HG03045 (cell line): ENCODE results near the gene DNAJB12.
"Not testable (repeated sequence)": the region's sequence is repeated elsewhere in the genome, so short reads cannot be mapped to it uniquely, and the experiment has no call there.

Source experiments
- ATAC-seq: cut with Tn5 transposase; IDR thresholded peaks from one replicate; pipeline ENCODE4 v1.9.1; 2021; ENCODE audit warnings: mild to moderate bottlenecking, moderate library complexity; ENCODE audit not compliant: unreplicated experiment

The DNAJB12 gene

DNA sequence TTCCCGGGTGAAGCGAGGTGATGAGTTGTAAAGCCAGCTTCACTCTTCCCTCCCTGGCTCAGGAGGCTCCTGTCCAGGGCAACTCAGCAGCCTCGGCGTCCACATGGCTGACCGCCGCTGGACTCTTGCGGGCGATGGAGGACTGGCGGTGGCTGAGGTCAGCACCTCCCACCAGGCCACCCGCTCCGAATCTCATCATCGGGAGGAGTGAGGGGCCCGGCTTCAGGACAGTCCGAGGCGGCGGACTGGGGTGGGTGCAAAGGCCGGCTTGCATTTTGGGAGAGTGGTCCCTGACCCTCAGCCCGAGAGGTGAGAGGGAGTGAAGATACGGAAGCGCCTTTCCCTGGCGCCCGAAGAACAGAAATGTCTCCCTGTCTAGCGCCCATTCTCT, 759 bp downstream of the DNAJB12 start:
- peak; percentile 22 for ATAC-seq

DNA sequence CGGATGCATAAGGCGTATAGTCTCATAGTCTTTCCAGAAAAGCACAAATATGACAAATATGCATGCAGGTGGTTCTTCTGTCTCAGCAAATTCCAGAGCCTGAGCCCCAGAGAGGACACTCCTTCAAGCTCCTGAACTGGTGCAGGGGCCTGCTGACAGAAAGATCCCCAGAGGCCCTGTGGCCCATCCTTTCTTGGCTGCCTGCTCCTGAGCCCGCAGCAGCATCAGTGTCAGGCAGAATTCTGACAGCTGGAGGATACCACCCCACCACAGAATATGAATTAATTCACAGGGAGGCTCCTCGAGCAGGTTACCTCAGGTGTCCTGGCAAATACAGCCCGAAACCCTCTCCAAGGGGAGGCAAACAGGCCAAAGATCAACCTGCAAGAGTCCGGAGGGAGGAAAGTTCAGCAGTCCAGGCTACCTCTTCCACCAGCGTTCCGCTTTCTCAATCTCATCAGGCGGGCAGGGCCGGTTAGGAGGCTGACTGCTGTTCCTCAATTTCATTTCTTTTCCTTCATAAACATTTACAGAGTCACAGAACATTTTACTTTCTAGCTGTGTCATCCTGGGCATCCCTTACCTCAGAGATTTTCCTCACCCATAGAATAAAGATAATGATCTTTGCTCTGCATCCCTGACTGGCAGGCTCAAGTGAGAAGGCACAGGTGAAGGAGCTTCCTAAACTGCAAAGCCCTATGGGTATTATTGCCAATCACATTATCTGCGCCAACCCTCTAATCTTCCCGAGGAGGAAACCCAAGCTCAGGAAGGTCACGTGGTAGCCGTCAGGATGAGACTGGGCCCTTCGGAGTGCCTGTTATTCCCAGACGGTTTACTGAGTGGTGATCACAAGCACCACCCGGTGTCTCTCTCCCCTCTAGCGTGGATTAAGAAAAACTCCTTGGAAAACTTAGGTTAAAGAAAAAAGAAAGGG, 1.4 kb downstream of the DNAJB12 start:
- ATAC-seq, result no peak

DNA sequence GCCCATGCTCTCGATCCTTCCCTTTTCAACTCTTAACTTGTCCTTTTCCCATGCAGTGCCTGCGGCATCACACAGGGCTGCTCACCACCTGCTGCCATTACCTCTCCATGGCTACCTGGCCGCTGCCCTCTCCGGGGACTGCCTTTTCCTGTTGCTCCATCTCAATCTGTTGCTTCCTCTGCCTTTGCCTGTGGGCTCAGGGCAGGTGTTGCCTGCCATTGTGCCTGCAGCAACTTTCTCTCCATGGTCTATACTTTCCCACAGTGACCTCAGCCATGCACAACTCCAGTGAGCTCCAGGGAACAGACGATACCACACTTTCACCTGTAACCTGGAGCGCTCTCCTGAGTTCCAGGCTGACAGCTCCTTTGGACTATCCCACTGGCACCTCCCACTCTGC, 3.2 kb downstream of the DNAJB12 start:
- ATAC-seq, result no peak

DNA sequence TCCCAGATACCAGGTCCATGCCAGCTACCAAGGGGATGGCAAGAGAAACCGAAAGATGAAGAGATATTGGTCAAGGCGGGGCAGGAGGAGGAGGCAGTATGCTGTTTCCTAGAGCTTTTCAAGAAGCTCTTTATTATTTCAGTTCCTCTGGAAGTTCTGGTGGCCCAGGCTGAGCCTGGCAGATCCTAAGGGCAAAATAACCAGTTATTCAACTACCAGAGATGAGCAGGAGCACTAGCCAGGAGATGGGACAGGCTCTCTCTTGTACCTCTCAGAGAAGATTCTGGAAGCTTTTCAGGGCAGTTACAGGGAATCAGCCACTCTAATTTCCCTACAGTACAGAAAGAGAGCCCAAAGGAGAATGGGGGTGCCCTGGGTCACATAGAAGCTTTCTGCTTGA, 5.3 kb downstream of the DNAJB12 start:
- no peak for ATAC-seq

DNA sequence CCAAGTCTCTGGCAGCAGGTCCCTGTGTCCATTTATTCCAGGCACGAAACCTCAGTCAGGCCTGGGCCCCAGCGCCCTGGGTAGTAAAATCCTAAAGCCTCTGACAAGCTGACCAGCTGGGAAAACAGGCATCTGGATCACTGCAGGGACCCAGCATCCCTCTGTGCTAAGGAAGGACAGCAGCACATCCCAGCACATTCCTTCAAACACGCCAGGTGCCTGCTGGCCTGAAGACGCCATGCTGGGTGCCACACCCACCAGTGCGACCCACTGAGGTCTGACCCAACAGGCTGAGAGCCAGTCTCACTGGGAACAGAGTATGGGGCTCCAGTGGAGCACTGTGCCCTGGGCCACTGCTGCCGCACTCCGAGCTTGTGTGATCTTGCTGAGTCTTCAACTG, 6.4 kb downstream of the DNAJB12 start:
- ATAC-seq, result no peak

DNA sequence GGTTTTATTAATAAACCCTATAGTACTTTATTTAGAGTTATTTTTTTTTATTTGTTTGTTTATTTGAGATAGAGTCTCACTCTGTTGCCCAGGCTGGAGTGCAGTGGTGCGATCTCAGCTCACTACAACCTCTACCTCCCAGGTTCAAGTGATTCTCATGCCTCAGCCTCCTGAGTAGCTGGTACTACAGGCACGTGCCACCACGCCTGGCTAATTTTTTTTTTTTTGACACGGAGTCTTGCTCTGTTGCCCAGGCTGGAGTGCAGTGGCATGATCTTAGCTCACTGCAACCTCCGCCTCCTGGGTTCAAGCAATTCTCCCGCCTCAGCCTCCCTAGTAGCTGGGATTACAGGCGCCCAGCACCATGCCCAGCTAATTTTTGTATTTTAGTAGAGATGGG, 8.6 kb downstream of the DNAJB12 start:
- not testable (repeated sequence) for ATAC-seq

DNA sequence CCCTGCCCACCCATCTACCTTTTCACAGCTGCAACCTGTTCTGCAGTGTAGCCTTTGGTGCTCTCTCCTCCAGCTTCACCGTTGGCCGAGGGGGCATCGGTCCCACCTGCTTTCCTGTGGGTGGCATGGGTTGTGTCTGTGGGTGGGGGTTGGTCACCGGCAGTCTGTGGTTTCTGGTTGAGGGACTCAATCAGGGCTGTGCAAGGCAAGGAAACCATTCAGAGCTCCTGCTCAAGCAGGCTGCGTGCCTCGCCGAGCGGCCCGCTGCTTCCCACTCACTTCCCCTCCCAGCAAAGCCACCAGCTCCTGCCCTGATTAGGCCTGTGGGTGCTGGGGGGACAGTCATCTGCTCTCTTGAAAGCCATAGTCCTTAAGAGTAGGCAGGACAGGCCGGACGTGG, 9.8 kb downstream of the DNAJB12 start:
- ATAC-seq, result no peak

DNA sequence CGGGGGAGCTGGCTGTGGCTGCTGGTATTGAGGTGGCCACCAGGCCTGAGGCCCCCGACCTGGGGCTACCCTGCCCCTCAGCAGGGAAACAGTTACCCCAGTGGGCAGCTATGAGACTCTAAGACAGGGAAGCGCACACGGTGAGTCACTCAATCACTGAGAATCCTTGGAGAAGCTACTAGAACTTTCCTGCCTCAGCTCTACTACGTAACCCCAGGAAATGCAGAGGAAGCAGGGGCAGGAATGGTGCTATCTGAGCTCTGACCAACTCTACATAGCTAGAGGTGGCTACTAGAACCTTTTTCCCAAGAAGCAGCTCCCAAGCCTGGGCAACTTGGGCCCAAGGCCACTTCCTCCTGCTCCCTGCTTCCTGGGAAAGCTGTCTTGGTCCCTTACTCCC, 11.8 kb downstream of the DNAJB12 start:
- ATAC-seq, result no peak

DNA sequence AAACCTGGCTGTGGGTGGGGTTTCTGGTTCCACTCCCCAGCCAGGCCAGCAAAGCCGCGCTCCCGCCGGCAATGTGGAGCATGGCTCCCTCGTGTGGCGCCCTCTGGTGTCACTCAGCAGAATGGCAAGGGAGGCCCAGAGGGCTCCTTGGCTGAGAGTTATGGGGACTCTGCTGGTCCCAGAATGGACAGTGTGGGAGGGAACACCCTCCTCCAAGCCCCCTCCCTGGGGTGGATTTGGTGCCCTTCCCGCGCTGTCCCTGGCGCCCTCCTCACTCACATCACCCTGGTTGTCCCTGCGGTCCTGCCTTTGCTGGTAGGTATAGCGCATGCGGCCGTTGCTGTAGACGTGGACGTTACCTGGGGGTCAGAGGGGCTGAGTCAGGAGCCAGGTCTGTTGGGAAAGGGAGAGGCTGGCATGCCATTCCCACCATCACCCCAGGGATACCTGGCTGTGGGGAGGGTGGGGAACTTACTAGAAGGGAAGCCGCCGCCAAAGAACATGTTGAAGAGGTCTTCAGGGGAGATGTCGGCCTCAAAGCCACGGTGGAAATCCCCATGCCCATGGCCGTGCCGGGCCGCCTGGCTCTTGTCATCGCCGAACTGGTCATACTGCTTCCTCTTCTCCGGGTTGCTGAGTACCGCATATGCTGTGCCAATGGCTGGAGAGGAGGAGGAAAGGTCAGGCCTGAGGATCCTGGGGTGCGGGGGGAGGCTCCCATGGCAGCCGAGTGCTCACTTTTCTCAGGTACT, 14.0 kb downstream of the DNAJB12 start:
- no peak for ATAC-seq

DNA sequence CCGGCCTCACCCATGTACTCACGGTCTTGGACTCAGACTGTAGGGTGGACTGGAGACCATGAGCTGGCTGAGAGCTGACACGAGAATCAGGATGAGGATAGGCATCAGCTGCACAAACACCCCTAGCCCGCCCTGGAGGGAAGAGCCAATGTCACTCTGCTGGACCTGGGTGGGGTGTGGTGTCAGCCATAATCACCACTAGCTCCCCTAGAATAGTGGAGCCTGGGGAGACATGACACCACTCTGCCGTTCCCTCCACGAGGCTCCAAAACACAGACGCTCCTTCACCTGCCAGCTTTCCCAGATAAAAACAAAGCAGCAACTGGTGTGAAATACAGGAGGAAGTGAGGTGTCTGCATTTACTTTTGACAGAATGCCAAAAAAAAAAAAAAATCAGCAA, 16.5 kb downstream of the DNAJB12 start:
- no peak for ATAC-seq

DNA sequence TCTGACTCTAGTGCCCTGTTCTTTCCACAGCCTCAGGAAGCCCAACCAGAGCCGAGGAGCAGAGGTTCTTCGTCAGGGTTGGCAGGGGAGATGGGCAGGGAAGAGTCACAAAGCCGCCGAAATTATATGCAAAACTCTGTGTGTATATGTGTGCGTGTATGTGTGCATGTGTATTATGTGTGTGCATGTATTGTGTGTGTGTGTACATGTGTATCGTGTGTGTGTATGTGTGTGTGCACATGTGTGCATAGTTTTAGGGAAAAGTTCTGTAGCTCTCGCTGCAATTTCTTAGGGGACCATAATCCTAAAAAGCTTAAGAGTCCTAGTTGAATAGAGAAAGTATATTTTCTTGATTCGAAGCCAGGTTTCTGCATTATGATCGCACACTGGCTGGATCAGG, 17.0 kb downstream of the DNAJB12 start:
- ATAC-seq, result no peak

DNA sequence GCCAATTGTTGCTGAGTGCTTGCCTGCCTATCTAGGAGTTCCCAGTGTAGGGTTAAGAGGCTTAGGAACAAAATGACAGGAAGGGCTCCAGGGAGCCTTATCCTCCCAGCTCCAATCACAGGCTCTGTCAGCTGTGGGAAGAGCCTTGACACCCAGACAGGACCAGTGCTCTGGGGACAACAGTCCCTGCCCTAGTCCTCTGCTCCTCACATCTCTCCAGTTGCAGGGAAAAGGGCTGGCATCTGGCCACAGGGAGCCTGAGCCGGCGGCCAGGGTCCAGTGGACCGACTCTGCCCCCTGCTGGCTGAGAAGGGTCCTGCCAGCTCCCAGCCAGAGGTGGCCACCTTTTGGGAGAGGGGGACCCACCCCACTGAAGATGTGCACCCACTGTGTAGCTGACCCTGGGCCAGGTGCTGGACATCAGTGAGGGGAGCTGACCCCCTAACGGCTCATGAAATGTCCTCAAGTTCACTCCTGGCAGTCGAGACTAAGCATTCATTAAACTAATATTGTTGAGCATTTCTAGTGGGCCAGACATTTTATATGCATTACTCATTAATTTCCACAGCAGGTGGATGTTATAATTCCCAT, 17.6 kb downstream of the DNAJB12 start:
- ATAC-seq, result no peak

DNA sequence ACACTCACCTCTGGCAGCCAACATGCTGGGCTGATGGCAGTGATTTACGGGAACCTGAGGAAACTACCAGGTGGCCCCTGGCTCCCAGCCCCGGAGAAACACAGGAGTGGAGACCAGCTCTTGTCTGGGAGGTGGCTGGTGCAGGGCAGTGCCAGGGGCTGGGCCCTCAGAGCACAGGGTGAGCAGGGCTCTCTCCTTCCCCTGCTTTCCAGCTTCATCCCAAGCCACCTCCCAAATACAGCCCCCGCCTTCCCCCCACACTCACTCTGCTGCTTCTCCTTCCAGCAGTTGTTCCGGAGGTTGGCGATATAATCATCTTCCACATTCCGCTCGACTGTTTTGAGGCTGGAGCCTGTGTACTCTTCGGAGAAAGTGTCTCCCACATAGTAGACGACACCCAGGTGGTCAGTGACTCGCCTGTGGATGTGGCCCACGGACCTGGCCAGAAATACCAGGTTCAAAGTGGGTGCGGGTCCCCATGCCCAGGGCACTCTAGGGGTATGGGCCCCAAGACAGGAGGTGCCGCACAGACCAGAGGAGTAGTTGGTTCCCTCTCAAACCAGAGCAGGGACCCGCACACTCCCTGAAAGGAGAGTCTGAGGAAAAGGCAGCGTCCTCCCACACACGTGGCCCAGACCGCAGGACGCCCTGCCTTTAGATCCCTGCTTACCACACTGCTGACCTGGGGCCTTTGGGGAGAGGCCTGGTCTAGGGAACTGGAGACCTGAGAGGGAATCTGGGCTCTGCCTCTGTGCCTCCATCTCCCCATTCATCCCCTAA, 18.3 kb downstream of the DNAJB12 start:
- ATAC-seq, result no peak

DNA sequence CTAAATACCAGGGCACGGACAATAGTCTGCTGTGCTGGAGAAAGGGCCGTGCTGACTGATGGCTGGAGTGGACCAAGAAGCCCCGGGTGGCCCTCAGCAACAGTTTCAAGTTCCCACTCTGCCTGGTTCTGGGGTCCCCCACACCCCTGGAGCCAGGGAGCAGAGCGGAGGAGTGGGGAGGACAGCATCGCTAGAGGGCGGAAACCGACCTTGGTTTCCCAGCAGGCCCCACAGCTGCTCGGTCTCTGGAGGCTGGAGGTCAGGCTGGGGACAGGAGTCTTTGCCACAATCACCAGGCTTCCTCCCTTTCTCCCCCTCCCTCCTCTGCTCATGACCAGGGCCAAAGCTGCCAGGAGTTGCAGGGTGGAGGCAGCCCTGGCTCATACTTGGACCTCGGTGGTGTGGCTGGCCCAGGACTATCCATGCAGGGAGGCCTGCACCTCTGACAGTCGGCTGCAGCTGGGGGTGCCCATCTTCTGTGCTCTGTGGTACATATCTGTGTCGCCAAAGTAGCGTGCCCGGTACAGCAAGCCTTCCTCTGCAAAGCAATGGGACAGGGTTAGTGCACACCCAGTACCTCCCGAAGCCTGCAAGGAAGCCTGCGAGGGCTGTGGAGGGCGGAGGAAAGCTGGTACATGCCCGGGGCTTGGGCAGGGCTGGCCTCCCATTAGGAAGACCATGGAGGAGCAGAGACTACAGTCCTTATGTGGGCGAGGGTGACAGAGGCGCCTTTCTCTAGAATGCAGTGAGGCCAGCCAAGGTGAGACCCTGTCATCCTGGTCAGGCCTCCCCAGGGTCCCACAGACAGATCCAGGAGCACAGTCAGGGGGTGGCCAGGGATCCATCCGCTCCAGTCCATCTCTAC, 19.1 kb downstream of the DNAJB12 start:
- peak; percentile 23 for ATAC-seq

DNA sequence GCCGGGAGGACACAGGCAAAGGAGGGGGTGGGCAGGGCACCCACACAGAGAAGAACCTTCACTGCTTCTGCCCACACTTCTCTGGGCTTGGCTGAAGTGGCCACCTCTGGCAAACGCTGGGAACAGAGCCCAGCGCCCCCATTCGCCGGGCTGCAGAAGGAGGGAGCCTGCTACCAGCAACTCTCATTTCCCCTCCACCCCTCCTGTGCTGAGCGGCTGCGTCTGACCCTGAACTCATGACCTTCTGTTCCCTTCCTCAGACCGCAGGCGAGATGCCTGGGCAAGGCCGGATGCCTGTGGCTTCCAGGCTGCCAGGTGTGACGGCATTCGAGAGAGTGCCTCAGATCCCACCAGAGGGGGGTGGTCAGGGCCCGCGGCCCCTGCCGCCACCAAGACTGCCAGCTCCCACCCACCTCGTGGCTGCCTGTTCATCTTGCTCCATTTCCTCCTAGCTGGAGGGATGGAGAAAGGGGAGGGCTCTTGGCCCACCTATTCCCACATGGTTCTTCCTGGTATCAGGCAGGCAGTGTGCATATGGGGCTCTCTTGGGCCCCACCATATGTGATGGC, 19.8 kb downstream of the DNAJB12 start:
- peak; percentile 61 for ATAC-seq

DNA sequence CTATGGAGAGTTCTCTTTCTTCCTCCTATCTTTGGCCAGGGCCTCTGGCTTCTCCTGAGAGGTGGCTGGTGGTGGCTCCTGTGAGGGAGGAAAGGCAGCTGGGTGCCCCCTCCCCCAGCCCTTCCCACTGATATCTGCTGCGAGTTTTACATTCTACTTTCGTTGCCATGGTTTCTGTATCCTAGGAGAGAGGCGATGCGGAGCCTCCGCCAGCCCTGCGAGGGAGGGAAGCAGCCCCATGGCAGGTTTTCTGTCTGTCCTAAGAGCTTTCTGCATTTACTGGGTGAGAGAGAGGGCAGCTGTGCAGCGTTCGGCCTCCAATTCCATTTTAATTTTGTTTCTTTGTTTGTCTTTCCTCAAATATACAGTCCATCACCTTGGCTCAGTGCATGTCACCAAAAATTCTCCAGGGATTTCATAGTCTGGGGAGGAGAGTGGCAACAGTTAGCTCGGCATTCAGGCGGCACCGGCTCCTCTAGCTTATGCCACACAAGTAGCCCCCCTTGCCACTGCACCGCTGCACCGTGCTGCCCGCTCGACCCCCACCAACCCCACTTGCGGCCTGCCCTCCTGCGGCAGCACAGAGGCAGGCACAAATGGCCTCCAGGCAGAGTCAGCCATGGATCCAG, 20.4 kb downstream of the DNAJB12 start:
- ATAC-seq, result no peak

DNA sequence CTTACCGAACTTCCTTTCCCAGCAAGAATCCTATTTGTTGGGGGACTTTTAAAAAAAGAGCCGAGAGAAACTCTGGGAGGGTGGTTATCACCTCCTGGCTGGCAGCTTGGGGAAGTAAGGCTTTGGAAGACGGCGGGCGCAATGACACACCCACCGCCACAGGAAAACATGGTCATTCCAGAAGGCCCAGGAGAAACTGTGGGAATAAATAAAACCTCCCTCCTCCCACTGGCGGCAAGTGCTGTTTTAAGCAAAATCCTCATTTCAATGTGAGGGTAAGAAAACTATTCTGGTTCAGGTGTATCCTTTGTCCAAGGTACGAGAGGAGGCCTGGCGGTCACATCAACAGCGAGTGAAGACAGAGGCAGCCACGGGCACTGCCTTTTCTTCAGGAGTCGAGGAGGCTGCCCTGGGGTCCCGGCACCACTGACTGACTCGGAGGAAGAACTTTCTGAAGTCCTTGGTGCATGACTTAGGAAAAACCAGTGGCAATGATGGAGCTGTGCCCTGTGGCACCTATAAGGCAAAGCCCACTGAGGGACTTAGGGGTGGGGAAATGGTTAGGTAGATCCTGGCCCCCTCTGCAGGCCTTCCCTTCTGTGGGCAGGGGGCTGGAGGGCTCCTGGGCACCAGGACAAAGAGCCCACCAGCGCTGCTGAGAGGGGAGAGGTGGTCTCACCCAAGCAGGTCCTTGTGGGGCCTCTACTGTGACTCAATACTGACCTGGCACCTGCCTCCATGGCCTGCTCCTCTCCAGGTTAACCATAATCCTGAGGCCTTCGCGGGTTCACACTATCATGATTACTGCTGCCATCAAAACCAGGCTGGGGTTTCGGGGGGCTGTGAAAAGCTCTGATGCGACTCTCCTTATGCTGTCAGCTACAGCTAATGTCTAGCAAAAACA, 21.4 kb downstream of the DNAJB12 start:
- no peak for ATAC-seq

DNA sequence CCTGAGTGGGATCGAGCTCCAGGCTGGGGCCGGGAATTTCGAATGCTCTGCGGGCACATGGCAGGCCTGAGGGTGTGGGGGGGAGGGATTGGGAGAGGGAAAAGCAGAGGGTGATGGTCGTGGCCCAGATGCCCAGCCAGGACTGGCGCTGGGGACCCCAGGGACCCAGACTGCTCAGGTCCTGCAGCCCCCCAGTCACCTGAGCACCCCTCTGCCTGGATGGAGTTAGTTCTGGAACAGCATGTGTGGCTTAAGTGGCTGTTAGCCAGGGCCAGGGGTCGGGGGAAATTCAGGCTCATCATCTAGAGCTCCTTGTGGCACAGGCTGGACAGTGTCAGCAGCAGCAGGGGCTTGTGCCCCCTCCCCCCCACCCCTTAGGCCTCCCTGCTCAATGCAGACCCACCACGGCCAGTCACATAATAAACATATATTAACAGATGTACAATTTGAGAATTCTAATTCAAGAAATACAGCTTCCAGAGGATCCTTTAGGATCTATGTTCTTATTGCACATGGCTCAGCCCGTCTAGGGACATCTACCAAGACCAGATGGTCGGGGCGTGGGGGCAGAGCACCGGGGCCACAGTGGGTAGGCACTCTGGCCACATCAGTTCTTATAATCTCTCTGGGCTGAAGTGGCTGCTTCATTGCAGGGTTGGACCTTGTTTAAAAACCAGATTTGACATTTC, 22.2 kb downstream of the DNAJB12 start:
- no peak for ATAC-seq
